PC-3 (cell line): ENCODE results near the gene ASCL5.

Source experiments
- CTCF ChIP-seq: fragments of 300-600 bp; sonication (generic); conservative IDR thresholded peaks from 2 replicates; pipeline ENCODE4 v1.5.1; 2017; ENCODE audit warnings: antibody characterized with exemption, low read depth, mild to moderate bottlenecking, low read length
- EZH2 ChIP-seq: fragments of 300-600 bp; sonication (generic); IDR thresholded peaks from one replicate; pipeline ENCODE4 v1.6.1; 2017; ENCODE audit warnings: antibody characterized with exemption, mild to moderate bottlenecking, low read length; ENCODE audit not compliant: unreplicated experiment
- EZH2phosphoT487 ChIP-seq: fragments of 300-600 bp; sonication (generic); IDR thresholded peaks from 2 replicates; pipeline ENCODE4 v1.6.1; 2018; ENCODE audit warnings: mild to moderate bottlenecking, antibody characterized with exemption, low read length, borderline replicate concordance

GRCh38 chr1:201111672-201112071 is 15.3 kb downstream of the ASCL5 start:
- TF ChIP-seq CTCF (no peak), EZH2 (no peak), EZH2phosphoT487 (no peak)
